Measurements from ENCODE around the gene DZANK1.
"Not testable (repeated sequence)": the region's sequence is repeated elsewhere in the genome, so short reads cannot be mapped to it uniquely, and the experiment has no call there.

The DZANK1 gene

GRCh38 chr20:18436847-18437246, 30.0 kb downstream of the DZANK1 start:
- no peak for DNase-seq (ENCODE audit: low read depth)

GRCh38 chr20:18431206-18431605, 35.6 kb downstream of the DZANK1 start:
- no peak for DNase-seq (ENCODE audit: low read depth)

- no peak for DNase-seq (ENCODE audit: low read depth)
These were observed 36.5 kb downstream of the DZANK1 start for GRCh38 chr20:18430172-18430826.

GRCh38 chr20:18428490-18429173, 38.2 kb downstream of the DZANK1 start:
- DNase-seq (ENCODE audit: low read depth): no peak

GRCh38 chr20:18427214-18427613, 39.6 kb downstream of the DZANK1 start:
- DNase-seq (ENCODE audit: low read depth): no peak

- no peak for DNase-seq (ENCODE audit: low read depth)
These were observed 45.2 kb downstream of the DZANK1 start for GRCh38 chr20:18421608-18422007.

- DNase-seq (ENCODE audit: low read depth): no peak
These were observed 50.3 kb downstream of the DZANK1 start for GRCh38 chr20:18416486-18416885.

- DNase-seq (ENCODE audit: low read depth): no peak
These were observed 52.7 kb downstream of the DZANK1 start for GRCh38 chr20:18414140-18414539.

GRCh38 chr20:18412221-18412901, 54.5 kb downstream of the DZANK1 start:
- no peak for DNase-seq (ENCODE audit: low read depth)

- DNase-seq (ENCODE audit: low read depth): no peak
These were observed 61.0 kb downstream of the DZANK1 start for GRCh38 chr20:18405826-18406225.

GRCh38 chr20:18404172-18404571, 62.7 kb downstream of the DZANK1 start:
- DNase-seq (ENCODE audit: low read depth): no peak

- DNase-seq (ENCODE audit: low read depth): no peak
These were observed 63.6 kb downstream of the DZANK1 start for GRCh38 chr20:18403269-18403668.

- DNase-seq (ENCODE audit: low read depth): no peak
These were observed 65.5 kb downstream of the DZANK1 start for GRCh38 chr20:18401305-18401704.

- no peak for DNase-seq (ENCODE audit: low read depth)
These were observed 66.4 kb downstream of the DZANK1 start for GRCh38 chr20:18400460-18400859.

- DNase-seq (ENCODE audit: low read depth): not testable (repeated sequence)
These were observed 68.1 kb downstream of the DZANK1 start for GRCh38 chr20:18398713-18399112.

GRCh38 chr20:18397030-18397429, 69.8 kb downstream of the DZANK1 start:
- DNase-seq (ENCODE audit: low read depth): no peak

GRCh38 chr20:18395544-18395943, 71.3 kb downstream of the DZANK1 start:
- DNase-seq (ENCODE audit: low read depth): no peak

GRCh38 chr20:18394363-18394762, 72.5 kb downstream of the DZANK1 start:
- no peak for DNase-seq (ENCODE audit: low read depth)

GRCh38 chr20:18391686-18392085, 75.1 kb downstream of the DZANK1 start:
- DNase-seq (ENCODE audit: low read depth): no peak

GRCh38 chr20:18390201-18390600, 76.6 kb downstream of the DZANK1 start:
- no peak for DNase-seq (ENCODE audit: low read depth)

- DNase-seq (ENCODE audit: low read depth): no peak
These were observed 78.0 kb downstream of the DZANK1 start for GRCh38 chr20:18388860-18389259.

- no peak for DNase-seq (ENCODE audit: low read depth)
These were observed 85.8 kb downstream of the DZANK1 start for GRCh38 chr20:18380908-18381529.

Measured in activated T-cell treated with anti-CD3 and anti-CD28 coated beads for 24 hours (primary cell).